ENCODE measurements around the gene MAPK4. TPM values are rescaled to one million over a fixed set of nuclear protein-coding genes. Genes with fewer than 3 reads are reported as not detected.

Gene MAPK4
- total and polyA plus RNA-seq, 12 donors = 7.5 to 86.9 (median 37.1) TPM

GRCh38 chr18:50749945-50750344 is 190.1 kb downstream of the MAPK4 start:
- intact Hi-C loops (cut with DNase I) = no loop called here
- Histone ChIP-seq H3K4me3 (no peak overlapping the region), H3K27me3 (peaks cover 0 to 12% (median 4%) of the 10 kb centered on the region in 7 donors), H3K27ac (no peak overlapping the region), H3K36me3 (no peaks in the 10 kb centered on the region), H3K9me3 (peaks cover 0 to 9% (median 0%) of the 10 kb centered on the region in 11 donors), H3K4me1 (no peaks in the 10 kb centered on the region)
- no peak for TF ChIP-seq CTCF (IDR thresholded peaks at IDR 0.05)
- ATAC-seq = no peak
- no peak for DNase-seq
- WGBS, 2 donors = 36 to 38% methylated on average over 4 of the region's 4 CpGs

- DNase-seq (no peak), ATAC-seq (no peak)
- Histone ChIP-seq H3K27me3 (peaks cover 0 to 16% (median 4%) of the 10 kb centered on the region in 7 donors), H3K4me1 (no peaks in the 10 kb centered on the region), H3K27ac (no peak overlapping the region), H3K9me3 (peaks cover 0 to 9% (median 0%) of the 10 kb centered on the region in 11 donors), H3K36me3 (no peaks in the 10 kb centered on the region), H3K4me3 (no peak overlapping the region)
- TF ChIP-seq CTCF (IDR thresholded peaks at IDR 0.05) = no peak
- 77 to 88% methylated on average over 2 of the region's 2 CpGs for WGBS, 2 donors
- intact Hi-C loops (cut with DNase I) = no loop called here
These were observed 190.7 kb downstream of the MAPK4 start for GRCh38 chr18:50750546-50750945.

- DNase-seq (no peak), ATAC-seq (no peak)
- Histone ChIP-seq H3K4me3 (no peak overlapping the region), H3K27me3 (peaks cover 0 to 17% (median 4%) of the 10 kb centered on the region in 7 donors), H3K27ac (no peak overlapping the region), H3K36me3 (no peaks in the 10 kb centered on the region), H3K9me3 (peaks cover 0 to 9% (median 0%) of the 10 kb centered on the region in 11 donors), H3K4me1 (no peaks in the 10 kb centered on the region)
- no peak for TF ChIP-seq CTCF (IDR thresholded peaks at IDR 0.05)
- intact Hi-C loops (cut with DNase I) = no loop called here
- 33 to 34% methylated on average over 5 of the region's 5 CpGs for WGBS, 2 donors
These were observed 191.6 kb downstream of the MAPK4 start for GRCh38 chr18:50751490-50751889.

GRCh38 chr18:50751947-50752346 is 192.1 kb downstream of the MAPK4 start:
- Histone ChIP-seq H3K9me3 (peaks cover 0 to 9% (median 0%) of the 10 kb centered on the region in 11 donors), H3K4me1 (no peaks in the 10 kb centered on the region), H3K27me3 (peaks cover 0 to 17% (median 4%) of the 10 kb centered on the region in 7 donors), H3K4me3 (no peak overlapping the region), H3K36me3 (no peaks in the 10 kb centered on the region), H3K27ac (no peak overlapping the region)
- 70 to 83% methylated on average over 1 of the region's 1 CpG for WGBS, 2 donors
- TF ChIP-seq CTCF (IDR thresholded peaks at IDR 0.05) = no peak
- intact Hi-C loops (cut with DNase I) = no loop called here
- ATAC-seq = no peak
- DNase-seq = no peak
